MM.1S (cell line): Measurements from ENCODE around the gene PLEKHM1.

ENCODE experiments used
- DNase-seq: peaks from one replicate; pipeline ENCODE4 v3.0.0-alpha.2; 2015
- H2AFZ ChIP-seq: fragments of 300-600 bp; sonication (generic); 2 replicates; pipeline ENCODE4 v1.6.0; 2016; ENCODE audit warnings: antibody characterized with exemption, low read length
- H3F3A ChIP-seq: fragments of 300-600 bp; sonication (generic); 2 replicates; pipeline ENCODE4 v1.6.1; 2016; ENCODE audit warnings: mild to moderate bottlenecking, antibody characterized with exemption, low read length, moderate library complexity, mixed read lengths; ENCODE audit not compliant: insufficient read depth
- H3K27ac ChIP-seq: fragments of 300-600 bp; sonication (generic); 2 replicates; pipeline ENCODE4 v1.5.1; 2016; ENCODE audit warnings: mild to moderate bottlenecking, low read length
- H3K27me3 ChIP-seq: fragments of 300-600 bp; sonication (generic); replicated peaks from 2 replicates; pipeline ENCODE4 v1.6.0; 2016; ENCODE audit warnings: low read length; ENCODE audit not compliant: insufficient read depth
- H3K36me3 ChIP-seq: fragments of 300-600 bp; sonication (generic); replicated peaks from 2 replicates; pipeline ENCODE4 v1.6.1; 2016; ENCODE audit warnings: mild to moderate bottlenecking, low read length, mixed read lengths; ENCODE audit not compliant: insufficient read depth
- H3K4me1 ChIP-seq: fragments of 300-600 bp; sonication (generic); 2 replicates; pipeline ENCODE4 v1.6.1; 2016; ENCODE audit warnings: low read length, mixed read lengths
- H3K4me2 ChIP-seq: fragments of 300-600 bp; sonication (generic); 2 replicates; pipeline ENCODE4 v1.6.0; 2016; ENCODE audit warnings: low read depth, low read length
- H3K4me3 ChIP-seq: fragments of 300-600 bp; sonication (generic); 2 replicates; pipeline ENCODE4 v1.5.1; 2016; ENCODE audit warnings: low read length, mixed read lengths
- H3K79me2 ChIP-seq: fragments of 300-600 bp; sonication (generic); 2 replicates; pipeline ENCODE4 v1.6.1; 2016; ENCODE audit warnings: mixed run types, low read length, mixed read lengths
- H3K9ac ChIP-seq: fragments of 300-600 bp; sonication (generic); 2 replicates; pipeline ENCODE4 v1.6.1; 2016; ENCODE audit warnings: low read length, mixed read lengths
- H3K9me2 ChIP-seq: fragments of 300-600 bp; sonication (generic); replicated peaks from 2 replicates; pipeline ENCODE4 v1.6.1; 2016; ENCODE audit warnings: mild to moderate bottlenecking, low read length, mixed read lengths; ENCODE audit not compliant: insufficient read depth
- H3K9me3 ChIP-seq: fragments of 300-600 bp; sonication (generic); replicated peaks from 2 replicates; pipeline ENCODE4 v1.6.1; 2016; ENCODE audit warnings: mild to moderate bottlenecking, low read length, mixed read lengths; ENCODE audit not compliant: insufficient read depth
- H4K20me1 ChIP-seq: fragments of 300-600 bp; sonication (generic); 2 replicates; pipeline ENCODE4 v1.6.1; 2016; ENCODE audit warnings: mild to moderate bottlenecking, low read length, moderate library complexity, mixed read lengths; ENCODE audit not compliant: insufficient read depth
- EZH2 ChIP-seq: fragments of 300-600 bp; sonication (generic); optimal IDR thresholded peaks from 2 replicates; pipeline ENCODE3; 2017; ENCODE audit warnings: low read depth, mild to moderate bottlenecking, antibody characterized with exemption, low read length, mixed read lengths
- EZH2phosphoT487 ChIP-seq: fragments of 300-600 bp; sonication (generic); IDR thresholded peaks from 2 replicates; pipeline ENCODE4 v1.6.1; 2018; ENCODE audit warnings: antibody characterized with exemption, low read length
- TF ChIP-seq, protein P1 (sequence below): fragments of 300-600 bp; sonication (generic); IDR thresholded peaks from 2 replicates; pipeline ENCODE4 v1.5.1; 2016; ENCODE audit warnings: antibody characterized with exemption, low read length, mixed read lengths

PLEKHM1 gene

DNA sequence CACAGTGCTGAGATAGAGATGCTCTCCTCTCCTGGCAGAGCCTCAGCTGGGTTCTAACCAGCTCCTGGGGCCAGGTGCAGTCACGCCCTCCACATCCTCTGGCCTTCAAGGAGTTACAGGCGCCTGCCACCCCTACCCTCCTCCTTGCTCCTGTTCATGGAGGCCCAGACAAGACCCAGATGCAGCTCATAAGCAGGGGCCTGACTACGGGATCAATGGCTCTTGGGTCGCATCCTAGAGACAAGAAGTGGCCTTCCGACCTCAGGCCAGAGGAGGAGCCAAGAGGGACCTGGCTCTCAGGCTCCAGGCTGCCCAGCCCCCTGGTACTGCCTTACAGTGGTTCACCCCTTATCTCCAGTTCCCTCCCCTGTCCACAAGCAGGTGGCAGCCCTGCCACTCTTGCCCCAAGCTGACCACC lies 80.9 kb downstream of the PLEKHM1 start:
- Histone ChIP-seq H3K27me3 (no peaks in the 10 kb centered on the region), H2AFZ (peak overlapping the region; percentile 89), H3K9me3 (no peaks in the 10 kb centered on the region), H3K4me1 (peaks cover 32% of the 10 kb centered on the region), H3F3A (peaks cover 3% of the 10 kb centered on the region; the same call in 1 of the 2 replicates), H3K4me3 (peak overlapping the region; percentile 97), H3K36me3 (0 out of 2 replicates have a peak, but pooled peaks cover 3% of the 10 kb centered on the region), H4K20me1 (no peaks in the 10 kb centered on the region), H3K9ac (peak overlapping the region; percentile 83), H3K27ac (peak overlapping the region; percentile 49; the same call in 1 of the 2 replicates), H3K9me2 (no peaks in the 10 kb centered on the region), H3K79me2 (peaks cover 75% of the 10 kb centered on the region), H3K4me2 (peak overlapping the region; percentile 96)
- no peak for TF ChIP-seq EZH2phosphoT487
- TF ChIP-seq, protein P1, sequence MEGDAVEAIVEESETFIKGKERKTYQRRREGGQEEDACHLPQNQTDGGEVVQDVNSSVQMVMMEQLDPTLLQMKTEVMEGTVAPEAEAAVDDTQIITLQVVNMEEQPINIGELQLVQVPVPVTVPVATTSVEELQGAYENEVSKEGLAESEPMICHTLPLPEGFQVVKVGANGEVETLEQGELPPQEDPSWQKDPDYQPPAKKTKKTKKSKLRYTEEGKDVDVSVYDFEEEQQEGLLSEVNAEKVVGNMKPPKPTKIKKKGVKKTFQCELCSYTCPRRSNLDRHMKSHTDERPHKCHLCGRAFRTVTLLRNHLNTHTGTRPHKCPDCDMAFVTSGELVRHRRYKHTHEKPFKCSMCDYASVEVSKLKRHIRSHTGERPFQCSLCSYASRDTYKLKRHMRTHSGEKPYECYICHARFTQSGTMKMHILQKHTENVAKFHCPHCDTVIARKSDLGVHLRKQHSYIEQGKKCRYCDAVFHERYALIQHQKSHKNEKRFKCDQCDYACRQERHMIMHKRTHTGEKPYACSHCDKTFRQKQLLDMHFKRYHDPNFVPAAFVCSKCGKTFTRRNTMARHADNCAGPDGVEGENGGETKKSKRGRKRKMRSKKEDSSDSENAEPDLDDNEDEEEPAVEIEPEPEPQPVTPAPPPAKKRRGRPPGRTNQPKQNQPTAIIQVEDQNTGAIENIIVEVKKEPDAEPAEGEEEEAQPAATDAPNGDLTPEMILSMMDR = no peak
- TF ChIP-seq EZH2 = no peak
- DNase-seq = no peak

DNA sequence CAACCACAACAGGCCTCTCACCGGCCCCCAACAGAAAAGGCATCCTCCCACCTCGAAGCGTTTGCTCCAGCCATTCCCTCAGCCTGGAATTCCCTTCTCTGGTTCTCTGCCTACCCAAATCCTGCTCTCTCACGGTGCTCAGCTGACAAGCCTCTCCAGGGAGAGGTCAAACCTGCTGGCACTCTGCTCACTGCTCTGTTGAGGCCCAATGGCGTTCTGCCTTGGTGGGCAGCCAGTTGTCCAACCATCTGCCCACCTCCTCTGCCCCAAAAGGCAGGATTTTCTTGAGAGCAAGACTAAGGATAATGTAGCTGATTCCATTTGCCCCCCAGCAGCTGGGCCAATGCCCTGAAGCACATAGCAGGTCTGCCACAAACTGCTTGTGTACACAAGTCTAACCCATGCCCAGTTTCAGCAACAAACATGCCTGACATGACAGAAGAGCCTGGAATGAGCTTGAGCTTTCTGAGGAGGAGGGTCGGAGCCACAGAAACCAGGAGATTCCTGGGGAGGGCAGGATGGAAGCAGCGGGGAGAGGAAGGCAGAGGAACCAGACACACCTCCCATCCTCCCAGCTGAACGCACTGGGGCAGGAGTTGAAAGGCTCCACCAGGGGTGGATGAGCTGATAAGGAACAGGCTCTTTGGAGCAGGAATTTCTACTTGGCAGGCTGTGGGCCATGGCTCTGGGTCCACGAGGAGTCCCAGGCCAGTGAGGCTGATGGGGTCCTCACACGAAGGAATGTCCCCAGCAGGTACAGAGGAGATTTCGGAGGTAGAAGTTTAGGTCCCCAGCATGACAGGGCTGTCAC lies 81.7 kb downstream of the PLEKHM1 start:
- H2AFZ ChIP-seq = no peak overlapping the region
- peaks cover 71% of the 10 kb centered on the region for H3K79me2 ChIP-seq
- peaks cover 3% of the 10 kb centered on the region; the same call in 1 of the 2 replicates for H3F3A ChIP-seq
- no peak for DNase-seq
- H3K27ac ChIP-seq = peak overlapping the region; percentile 17; the same call in 1 of the 2 replicates
- peak overlapping the region; percentile 96 for H3K4me2 ChIP-seq
- peaks cover 32% of the 10 kb centered on the region for H3K4me1 ChIP-seq
- H3K9ac ChIP-seq = peak overlapping the region; percentile 83; the same call in 1 of the 2 replicates
- peaks cover 8% of the 10 kb centered on the region; the same call in 1 of the 2 replicates for H3K36me3 ChIP-seq
- H3K9me2 ChIP-seq = no peaks in the 10 kb centered on the region
- H4K20me1 ChIP-seq = no peaks in the 10 kb centered on the region
- TF ChIP-seq EZH2phosphoT487 = no peak
- TF ChIP-seq EZH2 = no peak
- TF ChIP-seq, protein P1 = no peak
- H3K27me3 ChIP-seq = no peaks in the 10 kb centered on the region
- peak overlapping the region; percentile 97; the same call in 1 of the 2 replicates for H3K4me3 ChIP-seq
- H3K9me3 ChIP-seq = no peaks in the 10 kb centered on the region

DNA sequence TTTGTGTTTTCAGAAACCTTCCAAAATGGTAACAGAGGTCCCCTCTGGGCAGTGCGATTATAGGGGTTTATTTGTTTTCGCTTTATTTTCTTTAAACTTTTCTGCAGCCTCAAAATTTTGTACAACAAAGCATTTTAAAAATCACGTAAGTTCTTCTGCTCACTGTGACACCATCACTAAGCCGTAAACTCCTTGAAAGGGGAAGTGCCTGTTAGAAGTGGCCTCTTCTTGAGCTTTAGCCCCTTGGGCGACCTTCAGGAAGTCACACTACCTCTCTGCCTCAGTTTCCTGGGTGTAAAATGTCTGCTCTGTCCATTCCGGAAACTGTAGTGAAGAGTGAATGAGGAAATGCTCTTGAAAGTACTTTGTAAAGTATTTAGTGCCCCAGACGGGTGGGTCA lies 84.4 kb downstream of the PLEKHM1 start:
- H3K9me2 ChIP-seq = no peaks in the 10 kb centered on the region
- DNase-seq = no peak
- no peak overlapping the region for H3K27ac ChIP-seq
- H3K4me1 ChIP-seq = peaks cover 25% of the 10 kb centered on the region
- no peak overlapping the region for H3K4me3 ChIP-seq
- TF ChIP-seq EZH2phosphoT487 (no peak), EZH2 (no peak)
- TF ChIP-seq, protein P1 = no peak
- no peak overlapping the region for H3K9ac ChIP-seq
- H3K9me3 ChIP-seq = no peaks in the 10 kb centered on the region
- H3K36me3 ChIP-seq = peaks cover 8% of the 10 kb centered on the region; the same call in 1 of the 2 replicates
- peaks cover 56% of the 10 kb centered on the region for H3K79me2 ChIP-seq
- H2AFZ ChIP-seq = no peak overlapping the region
- no peaks in the 10 kb centered on the region for H4K20me1 ChIP-seq
- no peak overlapping the region for H3K4me2 ChIP-seq
- H3F3A ChIP-seq = peaks cover 3% of the 10 kb centered on the region; the same call in 1 of the 2 replicates
- no peaks in the 10 kb centered on the region for H3K27me3 ChIP-seq
